ENCODE measurements around the gene NCEH1. TPM values are rescaled to one million over a fixed set of nuclear protein-coding genes. Genes with fewer than 3 reads are reported as not detected.

The NCEH1 gene
- total RNA-seq, 1 experiment from 2014 or later: 4.5 TPM

DNA sequence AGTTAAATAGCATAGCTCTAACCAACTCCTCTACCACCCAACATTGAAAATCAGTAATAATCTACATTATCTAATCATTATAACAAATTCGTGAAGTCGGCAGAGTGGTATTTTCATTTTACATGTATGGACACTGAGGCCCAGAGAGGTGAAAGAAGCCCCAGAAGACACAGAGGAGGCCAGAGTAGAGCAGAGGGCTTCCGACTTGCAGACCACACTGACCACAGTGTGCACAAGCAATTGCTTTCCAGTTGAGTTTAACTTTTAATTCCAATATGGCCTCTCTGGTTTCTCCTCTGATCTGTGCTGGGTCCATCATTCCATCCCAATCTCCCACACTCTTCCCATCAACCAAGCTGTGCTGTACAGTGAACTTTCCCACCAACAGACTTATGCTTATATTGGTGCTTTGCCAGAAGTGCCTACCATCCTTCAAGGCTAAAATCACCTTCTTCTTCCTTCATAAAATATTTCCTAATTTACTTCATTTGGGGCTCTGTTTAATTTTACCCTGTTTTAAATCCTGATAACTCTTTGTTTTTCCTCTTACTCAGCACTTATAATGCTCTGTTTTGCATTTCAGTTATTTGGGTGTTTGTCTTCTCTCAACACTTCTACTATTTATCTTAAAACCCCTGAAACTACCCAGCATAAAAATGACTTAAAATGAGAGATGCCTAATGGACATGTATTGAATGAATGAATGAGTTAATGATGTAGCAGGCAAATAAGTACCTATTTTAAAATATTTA lies 105.8 kb downstream of the NCEH1 start (continued):
- TF ChIP-seq, protein P1, sequence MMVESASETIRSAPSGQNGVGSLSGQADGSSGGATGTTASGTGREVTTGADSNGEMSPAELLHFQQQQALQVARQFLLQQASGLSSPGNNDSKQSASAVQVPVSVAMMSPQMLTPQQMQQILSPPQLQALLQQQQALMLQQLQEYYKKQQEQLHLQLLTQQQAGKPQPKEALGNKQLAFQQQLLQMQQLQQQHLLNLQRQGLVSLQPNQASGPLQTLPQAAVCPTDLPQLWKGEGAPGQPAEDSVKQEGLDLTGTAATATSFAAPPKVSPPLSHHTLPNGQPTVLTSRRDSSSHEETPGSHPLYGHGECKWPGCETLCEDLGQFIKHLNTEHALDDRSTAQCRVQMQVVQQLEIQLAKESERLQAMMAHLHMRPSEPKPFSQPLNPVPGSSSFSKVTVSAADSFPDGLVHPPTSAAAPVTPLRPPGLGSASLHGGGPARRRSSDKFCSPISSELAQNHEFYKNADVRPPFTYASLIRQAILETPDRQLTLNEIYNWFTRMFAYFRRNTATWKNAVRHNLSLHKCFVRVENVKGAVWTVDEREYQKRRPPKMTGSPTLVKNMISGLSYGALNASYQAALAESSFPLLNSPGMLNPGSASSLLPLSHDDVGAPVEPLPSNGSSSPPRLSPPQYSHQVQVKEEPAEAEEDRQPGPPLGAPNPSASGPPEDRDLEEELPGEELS (CRISPR knock-in tag; IDR thresholded peaks at IDR 0.05): no peak
- TF ChIP-seq STAT6 (CRISPR knock-in tag; conservative IDR thresholded peaks at IDR 0.05; ENCODE audit: low read depth) (no peak), ZNF219 (CRISPR knock-in tag; IDR thresholded peaks at IDR 0.05; ENCODE audit: borderline replicate concordance) (no peak), ELF4 (CRISPR knock-in tag; IDR thresholded peaks at IDR 0.05; ENCODE audit: low read depth) (no peak), FOXK1 (CRISPR knock-in tag; IDR thresholded peaks at IDR 0.05) (no peak)
- TF ChIP-seq, protein P2, sequence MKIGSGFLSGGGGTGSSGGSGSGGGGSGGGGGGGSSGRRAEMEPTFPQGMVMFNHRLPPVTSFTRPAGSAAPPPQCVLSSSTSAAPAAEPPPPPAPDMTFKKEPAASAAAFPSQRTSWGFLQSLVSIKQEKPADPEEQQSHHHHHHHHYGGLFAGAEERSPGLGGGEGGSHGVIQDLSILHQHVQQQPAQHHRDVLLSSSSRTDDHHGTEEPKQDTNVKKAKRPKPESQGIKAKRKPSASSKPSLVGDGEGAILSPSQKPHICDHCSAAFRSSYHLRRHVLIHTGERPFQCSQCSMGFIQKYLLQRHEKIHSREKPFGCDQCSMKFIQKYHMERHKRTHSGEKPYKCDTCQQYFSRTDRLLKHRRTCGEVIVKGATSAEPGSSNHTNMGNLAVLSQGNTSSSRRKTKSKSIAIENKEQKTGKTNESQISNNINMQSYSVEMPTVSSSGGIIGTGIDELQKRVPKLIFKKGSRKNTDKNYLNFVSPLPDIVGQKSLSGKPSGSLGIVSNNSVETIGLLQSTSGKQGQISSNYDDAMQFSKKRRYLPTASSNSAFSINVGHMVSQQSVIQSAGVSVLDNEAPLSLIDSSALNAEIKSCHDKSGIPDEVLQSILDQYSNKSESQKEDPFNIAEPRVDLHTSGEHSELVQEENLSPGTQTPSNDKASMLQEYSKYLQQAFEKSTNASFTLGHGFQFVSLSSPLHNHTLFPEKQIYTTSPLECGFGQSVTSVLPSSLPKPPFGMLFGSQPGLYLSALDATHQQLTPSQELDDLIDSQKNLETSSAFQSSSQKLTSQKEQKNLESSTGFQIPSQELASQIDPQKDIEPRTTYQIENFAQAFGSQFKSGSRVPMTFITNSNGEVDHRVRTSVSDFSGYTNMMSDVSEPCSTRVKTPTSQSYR (CRISPR knock-in tag; IDR thresholded peaks at IDR 0.05): no peak

- no peaks in the 10 kb centered on the region for H3K36me3 Mint-ChIP-seq
- H3K4me1 Mint-ChIP-seq: peaks cover 2% of the 10 kb centered on the region; the same call in 1 of the 2 replicates
- no peak for ATAC-seq
- CTCF ChIA-PET: interaction anchor here (0.6 kb wide), 1 partner anchor 8 kb away, joined by 3 read pairs; no protein-coding TSS in a partner anchor
- no peaks in the 10 kb centered on the region for H3K27me3 Mint-ChIP-seq (ENCODE audit: low read depth)
- H3K9me3 Mint-ChIP-seq: peaks cover 5% of the 10 kb centered on the region
- no peak overlapping the region for H3K4me3 Mint-ChIP-seq
- H3K27ac Mint-ChIP-seq: no peak overlapping the region
- DNase-seq (ENCODE audit: low spot score): no peak
- POLR2A ChIA-PET: no interaction called here
- TF ChIP-seq IRF2 (CRISPR knock-in tag; IDR thresholded peaks at IDR 0.05; ENCODE audit: borderline replicate concordance, low read depth): no peak
- TF ChIP-seq, protein P3, sequence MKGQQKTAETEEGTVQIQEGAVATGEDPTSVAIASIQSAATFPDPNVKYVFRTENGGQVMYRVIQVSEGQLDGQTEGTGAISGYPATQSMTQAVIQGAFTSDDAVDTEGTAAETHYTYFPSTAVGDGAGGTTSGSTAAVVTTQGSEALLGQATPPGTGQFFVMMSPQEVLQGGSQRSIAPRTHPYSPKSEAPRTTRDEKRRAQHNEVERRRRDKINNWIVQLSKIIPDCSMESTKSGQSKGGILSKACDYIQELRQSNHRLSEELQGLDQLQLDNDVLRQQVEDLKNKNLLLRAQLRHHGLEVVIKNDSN (CRISPR knock-in tag; IDR thresholded peaks at IDR 0.05): no peak
- no peak for TF ChIP-seq ERG (CRISPR knock-in tag; IDR thresholded peaks at IDR 0.05)
- no peak for TF ChIP-seq ZNF671 (CRISPR knock-in tag; IDR thresholded peaks at IDR 0.05)
- TF ChIP-seq HMGA2 (CRISPR knock-in tag; IDR thresholded peaks at IDR 0.05): no peak
- TF ChIP-seq E2F5 (CRISPR knock-in tag; IDR thresholded peaks at IDR 0.05): no peak
- TF ChIP-seq NR3C1 (CRISPR knock-in tag; conservative IDR thresholded peaks at IDR 0.05; ENCODE audit: low read depth): no peak
- no peak for TF ChIP-seq PRDM15 (CRISPR knock-in tag; IDR thresholded peaks at IDR 0.05)
- TF ChIP-seq, protein P4, sequence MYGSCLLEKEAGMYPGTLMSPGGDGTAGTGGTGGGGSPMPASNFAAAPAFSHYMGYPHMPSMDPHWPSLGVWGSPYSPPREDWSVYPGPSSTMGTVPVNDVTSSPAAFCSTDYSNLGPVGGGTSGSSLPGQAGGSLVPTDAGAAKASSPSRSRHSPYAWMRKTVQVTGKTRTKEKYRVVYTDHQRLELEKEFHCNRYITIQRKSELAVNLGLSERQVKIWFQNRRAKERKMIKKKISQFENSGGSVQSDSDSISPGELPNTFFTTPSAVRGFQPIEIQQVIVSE (CRISPR knock-in tag; IDR thresholded peaks at IDR 0.05; ENCODE audit: borderline replicate concordance): no peak
- no peak for TF ChIP-seq ESRRA (CRISPR knock-in tag; IDR thresholded peaks at IDR 0.05; ENCODE audit: borderline replicate concordance)
Observed at GRCh38 chr3:172601066-172601832, 109.6 kb downstream of the NCEH1 start.
